ENCODE data around the gene DUOXA1.

- TF ChIP-seq EP300 (IDR thresholded peaks at IDR 0.05) = no peak
- TF ChIP-seq CTCF (IDR thresholded peaks at IDR 0.05) = no peak
Observed at GRCh38 chr15:45084163-45084562, 45.5 kb downstream of the DUOXA1 start.

Measured in tibial nerve (tissue), 4 donors.